SK-N-DZ (cell line): ENCODE measurements around the gene ASS1.

ENCODE experiments used
- DNase-seq: peaks from one replicate; pipeline ENCODE4 v3.0.0-alpha.2; 2015; ENCODE audit warnings: low spot score
- small RNA-seq, 2 experiments: library from RNA; depleted of rRNA; stranded (forward); fragments of <200 nt; gene quantifications; one replicate each; pipeline ENCODE3, GENCODE V24; 2014

Gene ASS1

GRCh38 chr9:130531670-130532069 lies 86.9 kb downstream of the ASS1 start:
- no peak for DNase-seq

- no peak for DNase-seq
Observed at GRCh38 chr9:130532426-130533080, 87.8 kb downstream of the ASS1 start.

- DNase-seq, result peak; percentile 61
Observed at GRCh38 chr9:130535818-130536521, 91.2 kb downstream of the ASS1 start.

- DNase-seq, result no peak
Observed at GRCh38 chr9:130536701-130537107, 91.9 kb downstream of the ASS1 start.

GRCh38 chr9:130537346-130538050 lies 92.7 kb downstream of the ASS1 start:
- DNase-seq, result peak; percentile 48

GRCh38 chr9:130539420-130540223 lies 94.9 kb downstream of the ASS1 start:
- no peak for DNase-seq

GRCh38 chr9:130541533-130541932 lies 96.8 kb downstream of the ASS1 start:
- no peak for DNase-seq

- DNase-seq, result no peak
Observed at GRCh38 chr9:130542038-130542437, 97.3 kb downstream of the ASS1 start.

- DNase-seq, result no peak
Observed at GRCh38 chr9:130542457-130543228, 97.9 kb downstream of the ASS1 start.

GRCh38 chr9:130543368-130543767 lies 98.6 kb downstream of the ASS1 start:
- no peak for DNase-seq

- DNase-seq, result no peak
Observed at GRCh38 chr9:130543859-130544258, 99.1 kb downstream of the ASS1 start.

GRCh38 chr9:130544364-130544763 lies 99.6 kb downstream of the ASS1 start:
- DNase-seq, result no peak

- DNase-seq, result no peak
Observed at GRCh38 chr9:130548103-130548502, 103.3 kb downstream of the ASS1 start.

GRCh38 chr9:130549093-130549735 lies 104.5 kb downstream of the ASS1 start:
- DNase-seq, result no peak

Small RNA genes lying within 50 kb of the gene (small RNA-seq; reads per million reads assigned to genes)
- gene RN7SL665P, result 0 to 0.18 reads per million in 2 experiments
